H1 (cell line): ENCODE measurements around the gene FOXD2. TPM values are rescaled to one million over a fixed set of nuclear protein-coding genes. Genes with fewer than 3 reads are reported as not detected.

Experiments used
- CTCF ChIA-PET: fragments of 300-600 bp; sonication (Branson Sonifier 250); formaldehyde crosslinking; loops from one replicate; lab custom pipeline; 2021; ENCODE audit not compliant: partially characterized antibody; lab: Charles Lee
- POLR2A ChIA-PET: fragments of 300-600 bp; sonication (Branson Sonifier 250); formaldehyde crosslinking; loops from one replicate; lab custom pipeline; 2021; ENCODE audit warnings: inconsistent platforms; ENCODE audit not compliant: partially characterized antibody; lab: Charles Lee
- DNase-seq, 2 experiments: peaks; one replicate each; pipeline versions ENCODE4 v3.0.0 to v3.0.0-alpha.2; 2010 to 2022; ENCODE audit warnings: low spot score in 2 of 2, low read depth in 1 of 2, mixed read lengths in 1 of 2
- FAIRE-seq: peaks from 2 replicates; lab custom pipeline; 2011; peaks lifted over from hg19 to GRCh38; lab: Jason Lieb, UNC
- H2AFZ ChIP-seq: 2 replicates; pipeline ENCODE4 v1.8.1; 2012; ENCODE audit warnings: low read length, inconsistent platforms
- H2AK5ac ChIP-seq: 2 replicates; pipeline ENCODE4 v1.6.1; 2013; ENCODE audit warnings: low read depth, low read length
- H2BK120ac ChIP-seq: replicated peaks from 2 replicates; pipeline ENCODE3; 2013; ENCODE audit warnings: low read depth, low read length, inconsistent platforms
- H2BK12ac ChIP-seq: 2 replicates; pipeline ENCODE4 v1.6.1; 2013; ENCODE audit warnings: low read depth, low read length
- H2BK15ac ChIP-seq: 2 replicates; pipeline ENCODE4 v1.6.1; 2013; ENCODE audit warnings: low read length
- H2BK20ac ChIP-seq: 2 replicates; pipeline ENCODE4 v1.6.1; 2013; ENCODE audit warnings: low read length
- H2BK5ac ChIP-seq: 2 replicates; pipeline ENCODE4 v1.6.1; 2013; ENCODE audit warnings: low read depth, low read length
- H3K14ac ChIP-seq: 2 replicates; pipeline ENCODE4 v1.6.1; 2013; ENCODE audit warnings: inconsistent platforms; ENCODE audit not compliant: insufficient read length
- H3K18ac ChIP-seq: 2 replicates; pipeline ENCODE4 v1.6.1; 2013; ENCODE audit warnings: low read length; ENCODE audit errors: extremely low read depth
- H3K23ac ChIP-seq: 2 replicates; pipeline ENCODE4 v1.6.1; 2013; ENCODE audit warnings: inconsistent platforms; ENCODE audit not compliant: insufficient read length
- H3K23me2 ChIP-seq: 2 replicates; pipeline ENCODE4 v1.6.1; 2013; ENCODE audit warnings: low read depth, low read length
- H3K27ac ChIP-seq: 2 replicates; pipeline ENCODE4 v1.6.1; 2011; ENCODE audit warnings: low read depth, low read length, inconsistent platforms
- H3K27me3 ChIP-seq, 4 experiments: replicated peaks in 1 of 4; 1 replicate in 1 of 4; 2 replicates in 3 of 4; pipeline versions ENCODE4 v1.6.1 to v1.8.1; 2011 to 2013; ENCODE audit warnings: low read length in 3 of 4, mild to moderate bottlenecking in 3 of 4, inconsistent platforms in 2 of 4, mixed read lengths in 2 of 4, moderate library complexity in 1 of 4; ENCODE audit not compliant: control insufficient read depth in 3 of 4, insufficient read depth in 3 of 4; ENCODE audit errors: extremely low read depth in 1 of 4
- H3K36me3 ChIP-seq, 4 experiments: 2 replicates each; pipeline versions ENCODE4 v1.6.1 to v1.8.1; 2011 to 2013; ENCODE audit warnings: mild to moderate bottlenecking in 4 of 4, low read length in 3 of 4, moderate library complexity in 2 of 4, control low read depth in 1 of 4, inconsistent platforms in 1 of 4; ENCODE audit not compliant: insufficient read depth in 4 of 4, control insufficient read depth in 2 of 4
- H3K4ac ChIP-seq: replicated peaks from 2 replicates; pipeline ENCODE3; 2013; ENCODE audit warnings: low read length, low read depth, mixed read lengths, inconsistent platforms; ENCODE audit not compliant: insufficient read length
- H3K4me1 ChIP-seq, 4 experiments: replicated peaks in 1 of 4; 1 replicate in 1 of 4; 2 replicates in 3 of 4; pipeline versions ENCODE4 v1.6.1 to v1.8.1; 2011 to 2013; ENCODE audit warnings: low read length in 3 of 4, inconsistent platforms in 2 of 4, mixed read lengths in 1 of 4; ENCODE audit not compliant: insufficient read depth in 4 of 4, control insufficient read depth in 3 of 4
- H3K4me2 ChIP-seq, 2 experiments: 2 replicates each; pipeline versions ENCODE4 v1.6.1 to v1.8.1; 2011 to 2013; ENCODE audit warnings: low read depth in 2 of 2, low read length in 2 of 2, control low read depth in 1 of 2, inconsistent platforms in 1 of 2, mild to moderate bottlenecking in 1 of 2; ENCODE audit not compliant: insufficient read depth in 1 of 2
- H3K4me3 ChIP-seq, 4 experiments: fragments of 200-600, 300-600 bp in 1 of 4; sonication (generic), shearing (Covaris generic), sonication (Bioruptor Twin) in 1 of 4; 2 replicates each; pipeline versions ENCODE4 v1.5.1 to v1.8.1; 2011 to 2016; ENCODE audit warnings: low read length in 4 of 4, low read depth in 3 of 4, control low read depth in 2 of 4, inconsistent platforms in 2 of 4, mild to moderate bottlenecking in 2 of 4, mixed read lengths in 1 of 4, moderate library complexity in 1 of 4; ENCODE audit not compliant: insufficient read depth in 2 of 4; ENCODE audit errors: extremely low read depth in 1 of 4
- H3K56ac ChIP-seq: replicated peaks from 2 replicates; pipeline ENCODE3; 2013; ENCODE audit warnings: low read depth, mild to moderate bottlenecking, mixed read lengths, low read length, inconsistent platforms; ENCODE audit not compliant: insufficient read length
- H3K79me1 ChIP-seq: 2 replicates; pipeline ENCODE4 v1.6.1; 2013; ENCODE audit warnings: low read depth, low read length, control low read depth
- H3K79me2 ChIP-seq, 2 experiments: 2 replicates each; pipeline versions ENCODE4 v1.6.1 to v1.8.1; 2012 to 2013; ENCODE audit warnings: low read length in 2 of 2, mild to moderate bottlenecking in 2 of 2, inconsistent platforms in 1 of 2; ENCODE audit not compliant: insufficient read depth in 2 of 2, control insufficient read depth in 1 of 2
- H3K9ac ChIP-seq, 4 experiments: replicated peaks in 1 of 4; 1 replicate in 1 of 4; 2 replicates in 3 of 4; pipeline versions ENCODE4 v1.6.1 to v1.8.1; 2011 to 2013; ENCODE audit warnings: low read depth in 3 of 4, low read length in 3 of 4, control low read depth in 2 of 4, mild to moderate bottlenecking in 2 of 4, moderate library complexity in 2 of 4, inconsistent platforms in 1 of 4; ENCODE audit errors: extremely low read depth in 1 of 4
- H3K9me3 ChIP-seq, 2 experiments: 2 replicates each; pipeline versions ENCODE4 v1.6.1 to v1.8.1; 2012 to 2013; ENCODE audit warnings: mild to moderate bottlenecking in 2 of 2, moderate library complexity in 2 of 2, control low read depth in 1 of 2, inconsistent platforms in 1 of 2, low read depth in 1 of 2, low read length in 1 of 2, mixed read lengths in 1 of 2; ENCODE audit not compliant: insufficient read depth in 2 of 2
- H4K20me1 ChIP-seq, 2 experiments: replicated peaks in 1 of 2; 2 replicates each; pipeline versions ENCODE3 to v1.8.1; 2011 to 2013; ENCODE audit warnings: inconsistent platforms in 2 of 2, low read length in 2 of 2, mild to moderate bottlenecking in 1 of 2; ENCODE audit not compliant: insufficient read depth in 2 of 2, control insufficient read depth in 1 of 2
- H4K5ac ChIP-seq: 2 replicates; pipeline ENCODE4 v1.6.1; 2013; ENCODE audit warnings: low read length, low read depth, mixed read lengths, inconsistent platforms; ENCODE audit not compliant: insufficient read length
- H4K8ac ChIP-seq: 2 replicates; pipeline ENCODE4 v1.8.0; 2013; ENCODE audit warnings: mild to moderate bottlenecking, moderate library complexity, low read length, inconsistent platforms; ENCODE audit not compliant: insufficient read depth; ENCODE audit errors: extremely low read depth
- H4K91ac ChIP-seq: replicated peaks from 2 replicates; pipeline ENCODE3; 2013; ENCODE audit warnings: low read length, mixed read lengths, inconsistent platforms; ENCODE audit not compliant: insufficient read length
- CEBPB ChIP-seq: IDR thresholded peaks from 2 replicates; pipeline ENCODE4 v1.6.1; 2012; ENCODE audit warnings: low read depth, low read length
- CHD2 ChIP-seq: IDR thresholded peaks from 2 replicates; pipeline ENCODE4 v1.6.1; 2012; ENCODE audit warnings: low read length, improper control_type of control experiment
- FOSL1 ChIP-seq: IDR thresholded peaks from 2 replicates; pipeline ENCODE4 v1.6.1; 2011; ENCODE audit warnings: mild to moderate bottlenecking, low read depth, low read length, moderate library complexity; ENCODE audit not compliant: insufficient read depth
- HDAC2 ChIP-seq, 2 experiments: fragments of 300-600 bp in 1 of 2; sonication (generic) in 1 of 2; IDR thresholded peaks; 2 replicates each; pipeline ENCODE4 v1.6.1; 2011 to 2012; ENCODE audit warnings: low read depth in 2 of 2, low read length in 2 of 2, mild to moderate bottlenecking in 2 of 2, moderate library complexity in 2 of 2, borderline replicate concordance in 1 of 2, inconsistent platforms in 1 of 2
- JUND ChIP-seq: IDR thresholded peaks from 2 replicates; pipeline ENCODE4 v1.6.1; 2011; ENCODE audit warnings: mild to moderate bottlenecking, improper control_type of control experiment, low read length
- KDM1A ChIP-seq: fragments of 200-600, 300-600 bp; sonication (generic); IDR thresholded peaks from 2 replicates; pipeline ENCODE4 v1.7.1; 2016; ENCODE audit warnings: mild to moderate bottlenecking, low read length, borderline replicate concordance
- POLR2AphosphoS5 ChIP-seq: IDR thresholded peaks from 2 replicates; pipeline ENCODE4 v1.6.1; 2011; ENCODE audit warnings: low read depth, low read length
- POU5F1 ChIP-seq: IDR thresholded peaks from 2 replicates; pipeline ENCODE4 v1.6.1; 2011; ENCODE audit warnings: low read depth, mild to moderate bottlenecking, low read length, moderate library complexity
- SIN3A ChIP-seq, 2 experiments: IDR thresholded peaks in 1 of 2; conservative IDR thresholded peaks in 1 of 2; 2 replicates each; pipeline ENCODE4 v1.6.1; 2011 to 2012; ENCODE audit warnings: low read length in 2 of 2, improper control_type of control experiment in 1 of 2, low read depth in 1 of 2, mild to moderate bottlenecking in 1 of 2
- SIRT6 ChIP-seq: IDR thresholded peaks from one replicate; pipeline ENCODE4 v1.7.1; 2012; ENCODE audit warnings: low read length, inconsistent platforms
- SUZ12 ChIP-seq: fragments of 200-600 bp; sonication (generic); IDR thresholded peaks from 2 replicates; pipeline ENCODE4 v1.6.1; 2012; ENCODE audit warnings: mild to moderate bottlenecking, inconsistent platforms, low read length, moderate library complexity, mixed read lengths
- WGBS, 2 experiments: shearing (Covaris generic) in 1 of 2; methylation state at CpG; one replicate each; pipeline versions ENCODE4 v1.1.6 to v1.1.7; 2013 to 2015; ENCODE audit warnings: low lambda C conversion rate in 2 of 2, mixed read lengths in 2 of 2, inconsistent platforms in 1 of 2, low coverage in 1 of 2, missing lambda C conversion rate in 1 of 2; ENCODE audit not compliant: insufficient replicate concordance in 2 of 2, insufficient coverage in 1 of 2, insufficient read length in 1 of 2; ENCODE audit errors: extremely low coverage in 1 of 2, missing lambda C conversion rate in 1 of 2; 5-methylcytosine and 5-hydroxymethylcytosine counted together
- polyA plus RNA-seq, 7 experiments: library from polyadenylated mRNA; depleted of rRNA in 3 of 7; stranded (reverse) in 5 of 7; unstranded in 2 of 7; fragments of >200 nt in 5 of 7; fragments of 200-250 nt in 2 of 7; gene quantifications; 1 replicate in 5 of 7; 2 replicates in 1 of 7; 4 replicates in 1 of 7; pipeline versions ENCODE4 v1.2.1 to v1.2.3, GENCODE V29; 2011 to 2013; ENCODE audit warnings: missing spikeins in 2 of 7, mixed read lengths in 2 of 7
- total RNA-seq: library from RNA; stranded (reverse); fragmentation: NEBNext Ultra II Directional; extraction: Animal tissue kit (Norgen Biotek cat#: 25700); gene quantifications from 2 replicates; pipeline ENCODE4 v1.2.1, GENCODE V29; 2021

FOXD2 gene
- total and polyA plus RNA-seq, 2 of the 8 experiments (the other 6 are each of a cell fraction or from before 2014, with no cell fraction given), result not detected

GRCh38 chr1:47474278-47475193 is 36.7 kb downstream of the FOXD2 start:
- no peak overlapping the region for H3K56ac ChIP-seq
- H4K91ac ChIP-seq, result no peak overlapping the region
- H3K79me2 ChIP-seq, result no peaks in the 10 kb centered on the region
- CTCF ChIA-PET, result interaction anchor here (0.7 to 2.4 kb wide), 13 partner anchors 10 to 264 kb away, joined by 3 to 8 read pairs (median 4); no protein-coding TSS in a partner anchor
- no peak for FAIRE-seq
- no peak overlapping the region for H2BK20ac ChIP-seq
- POLR2A ChIA-PET, result interaction anchor here (0.5 kb wide), 1 partner anchor 88 kb away, joined by 4 read pairs; no protein-coding TSS in a partner anchor
- H3K4ac ChIP-seq, result no peak overlapping the region
- no peak overlapping the region for H3K9ac ChIP-seq
- no peak overlapping the region for H3K23ac ChIP-seq
- no peak overlapping the region for H2AK5ac ChIP-seq
- H3K4me1 ChIP-seq, result 0 out of 7 replicates have a peak, but pooled peaks cover 0 to 2% (median 0%) of the 10 kb centered on the region in 4 experiments
- H2AFZ ChIP-seq, result no peak overlapping the region
- H3K4me2 ChIP-seq, result no peak overlapping the region
- H3K4me3 ChIP-seq, result no peak overlapping the region
- H3K36me3 ChIP-seq, result no peaks in the 10 kb centered on the region
- no peaks in the 10 kb centered on the region; a peak in 1 of 4 replicates for H3K9me3 ChIP-seq
- H3K27ac ChIP-seq, result no peak overlapping the region
- H4K5ac ChIP-seq, result no peak overlapping the region
- H3K27me3 ChIP-seq, result no peaks in the 10 kb centered on the region; a peak in 2 of 7 replicates
- no peak overlapping the region for H4K8ac ChIP-seq
- no peak overlapping the region for H2BK120ac ChIP-seq
- H3K18ac ChIP-seq, result no peak overlapping the region
- no peak for DNase-seq
- peaks cover 0 to under 1% of the 10 kb centered on the region in 2 experiments for H4K20me1 ChIP-seq
- no peak overlapping the region for H2BK15ac ChIP-seq
- no peak overlapping the region for H2BK5ac ChIP-seq
- no peaks in the 10 kb centered on the region for H3K79me1 ChIP-seq
- no peak overlapping the region for H3K14ac ChIP-seq
- WGBS, 2 experiments, result 60% methylated on average over 9 of the region's 9 CpGs; no CpG with 5 or more reads in 1 of the 2 experiments
- no peaks in the 10 kb centered on the region; the same call in 1 of the 2 replicates for H3K23me2 ChIP-seq
- no peak overlapping the region for H2BK12ac ChIP-seq
- TF ChIP-seq KDM1A (peak; percentile 95), CHD2 (no peak), SUZ12 (no peak), HDAC2 (IDR thresholded peaks at IDR 0.05; ENCODE audit: borderline replicate concordance in 1 of 2, low read depth in 2 of 2, low read length in 2 of 2) (peak in 1 of 2 experiments; percentile 76; a peak in 1 of 4 replicates), POLR2AphosphoS5 (no peak), SIN3A (conservative IDR thresholded peaks at IDR 0.05 in 1 of 2, IDR thresholded peaks at IDR 0.05 in 1 of 2; ENCODE audit: low read depth in 1 of 2, low read length in 2 of 2) (no peak), POU5F1 (no peak), CEBPB (no peak), JUND (no peak), FOSL1 (no peak), SIRT6 (no peak)
